PC-9 (cell line): ENCODE measurements around the gene IQCM. TPM values are rescaled to one million over a fixed set of nuclear protein-coding genes. Genes with fewer than 3 reads are reported as not detected.

ENCODE experiments used
- BruUV-seq: library from RNA; stranded (reverse); fragments of 400-500 nt; replicated peaks from 2 replicates; lab custom pipeline; 2021; lab: Mats Ljungman, UMichigan
- CTCF ChIA-PET: fragments of 300-600 bp; sonication (Branson Sonifier 250); formaldehyde crosslinking; loops from one replicate; lab custom pipeline; 2022; ENCODE audit warnings: antibody characterized with exemption; lab: Charles Lee
- POLR2A ChIA-PET: fragments of 300-600 bp; sonication (Branson Sonifier 250); formaldehyde crosslinking; loops from one replicate; lab custom pipeline; 2022; ENCODE audit warnings: antibody characterized with exemption; ENCODE audit not compliant: unreplicated experiment; lab: Charles Lee
- DNase-seq, 2 experiments: peaks; one replicate each; pipeline versions ENCODE4 v3.0.0 to v3.0.0-alpha.2; 2015 to 2022; ENCODE audit warnings: mixed read lengths in 1 of 2
- H2AFZ ChIP-seq: fragments of 200-600 bp; sonication (generic); 2 replicates; pipeline ENCODE4 v1.8.1; 2017; ENCODE audit warnings: antibody characterized with exemption
- H3F3A ChIP-seq: fragments of 200-600 bp; sonication (generic); 2 replicates; pipeline ENCODE4 v1.8.1; 2017; ENCODE audit warnings: antibody characterized with exemption, mild to moderate bottlenecking, low read depth; ENCODE audit not compliant: insufficient read depth
- H3K27ac ChIP-seq: fragments of 200-600 bp; sonication (generic); 2 replicates; pipeline ENCODE4 v1.6.1; 2016; ENCODE audit warnings: mixed run types
- H3K27me3 ChIP-seq: fragments of 200-600 bp; sonication (generic); 2 replicates; pipeline ENCODE4 v1.6.1; 2016; ENCODE audit warnings: low read depth, mixed run types; ENCODE audit not compliant: insufficient read depth
- H3K36me3 ChIP-seq: fragments of 200-600 bp; sonication (generic); 2 replicates; pipeline ENCODE4 v1.6.1; 2016; ENCODE audit warnings: low read depth, mixed run types
- H3K4me1 ChIP-seq: fragments of 200-600 bp; sonication (generic); replicated peaks from 2 replicates; pipeline ENCODE4 v1.6.1; 2016; ENCODE audit warnings: mixed run types; ENCODE audit not compliant: insufficient read depth
- H3K4me2 ChIP-seq: fragments of 200-600 bp; sonication (generic); 2 replicates; pipeline ENCODE4 v1.6.1; 2017; ENCODE audit warnings: mixed run types
- H3K4me3 ChIP-seq: fragments of 200-600 bp; sonication (generic); 2 replicates; pipeline ENCODE4 v1.6.1; 2016; ENCODE audit warnings: mixed run types
- H3K79me2 ChIP-seq: fragments of 200-600 bp; sonication (generic); 2 replicates; pipeline ENCODE4 v1.6.1; 2017; ENCODE audit warnings: low read depth, mixed run types
- H3K9me2 ChIP-seq: fragments of 200-600 bp; sonication (generic); 2 replicates; pipeline ENCODE4 v1.8.1; 2017; ENCODE audit warnings: mild to moderate bottlenecking; ENCODE audit not compliant: insufficient read depth
- H3K9me3 ChIP-seq: fragments of 200-600 bp; sonication (generic); 2 replicates; pipeline ENCODE4 v1.8.1; 2016; ENCODE audit warnings: low read depth; ENCODE audit not compliant: insufficient read depth
- H4K20me1 ChIP-seq: fragments of 200-600 bp; sonication (generic); 2 replicates; pipeline ENCODE4 v1.8.1; 2017; ENCODE audit not compliant: insufficient read depth
- EZH2 ChIP-seq: fragments of 200-600 bp; sonication (generic); IDR thresholded peaks from 2 replicates; pipeline ENCODE4 v1.8.0; 2017; ENCODE audit warnings: antibody characterized with exemption, low read depth
- intact Hi-C: fragments of 100-400 bp; cut with micrococcal nuclease; formaldehyde crosslinking; loops from one replicate; pipeline ENCODE4 v1.10.0; 2022; ENCODE audit not compliant: unreplicated experiment
- total RNA-seq: library from RNA; stranded (reverse); gene quantifications from 2 replicates; pipeline ENCODE4 v1.2.3, GENCODE V29; 2021
- TF ChIP-seq, protein P1 (sequence below): fragments of 200-600 bp; sonication (generic); conservative IDR thresholded peaks from 2 replicates; pipeline ENCODE4 v1.6.1; 2017; ENCODE audit warnings: mixed run types, antibody characterized with exemption, mild to moderate bottlenecking, moderate library complexity

IQCM gene
- total RNA-seq, 1 experiment from 2014 or later: not detected

DNA sequence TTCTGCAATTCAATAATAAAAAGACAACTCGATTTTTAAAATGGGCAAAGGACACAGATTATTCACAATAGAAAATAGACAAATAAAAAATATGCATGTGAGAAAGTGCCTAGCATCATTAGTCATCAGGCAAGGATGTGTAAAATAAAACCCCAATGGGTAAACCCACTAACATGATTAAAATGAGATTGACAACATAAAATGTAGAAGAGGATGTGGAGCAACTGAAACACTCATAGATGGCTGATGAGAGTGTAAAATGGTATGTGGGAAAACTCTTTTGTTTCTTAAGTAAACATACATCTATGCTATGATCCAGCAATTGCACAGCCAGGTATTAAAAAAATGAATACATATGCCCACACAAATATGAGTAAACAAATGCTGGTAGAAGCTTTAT lies 177.6 kb downstream of the IQCM start:
- no TSS peak for BruUV-seq
- no peaks in the 10 kb centered on the region for H3K9me3 ChIP-seq
- no peaks in the 10 kb centered on the region for H3K79me2 ChIP-seq
- H3K27ac ChIP-seq: no peak overlapping the region
- no peak overlapping the region for H2AFZ ChIP-seq
- H3K27me3 ChIP-seq: no peaks in the 10 kb centered on the region
- TF ChIP-seq, protein P1, sequence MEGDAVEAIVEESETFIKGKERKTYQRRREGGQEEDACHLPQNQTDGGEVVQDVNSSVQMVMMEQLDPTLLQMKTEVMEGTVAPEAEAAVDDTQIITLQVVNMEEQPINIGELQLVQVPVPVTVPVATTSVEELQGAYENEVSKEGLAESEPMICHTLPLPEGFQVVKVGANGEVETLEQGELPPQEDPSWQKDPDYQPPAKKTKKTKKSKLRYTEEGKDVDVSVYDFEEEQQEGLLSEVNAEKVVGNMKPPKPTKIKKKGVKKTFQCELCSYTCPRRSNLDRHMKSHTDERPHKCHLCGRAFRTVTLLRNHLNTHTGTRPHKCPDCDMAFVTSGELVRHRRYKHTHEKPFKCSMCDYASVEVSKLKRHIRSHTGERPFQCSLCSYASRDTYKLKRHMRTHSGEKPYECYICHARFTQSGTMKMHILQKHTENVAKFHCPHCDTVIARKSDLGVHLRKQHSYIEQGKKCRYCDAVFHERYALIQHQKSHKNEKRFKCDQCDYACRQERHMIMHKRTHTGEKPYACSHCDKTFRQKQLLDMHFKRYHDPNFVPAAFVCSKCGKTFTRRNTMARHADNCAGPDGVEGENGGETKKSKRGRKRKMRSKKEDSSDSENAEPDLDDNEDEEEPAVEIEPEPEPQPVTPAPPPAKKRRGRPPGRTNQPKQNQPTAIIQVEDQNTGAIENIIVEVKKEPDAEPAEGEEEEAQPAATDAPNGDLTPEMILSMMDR: no peak
- no peak for TF ChIP-seq EZH2
- H3K4me2 ChIP-seq: no peak overlapping the region
- H3K4me1 ChIP-seq: no peaks in the 10 kb centered on the region
- H3K4me3 ChIP-seq: no peak overlapping the region
- ChIA-PET POLR2A (interaction anchor here (0.6 kb wide), 1 partner anchor 616 kb away, joined by 4 read pairs; no protein-coding TSS in a partner anchor), CTCF (no interaction called here)
- intact Hi-C loops: loop anchor here (10.0 kb wide), 1 partner anchor 263 kb away; no protein-coding TSS in a partner anchor
- H3K9me2 ChIP-seq: no peaks in the 10 kb centered on the region
- H3F3A ChIP-seq: no peaks in the 10 kb centered on the region
- DNase-seq: no peak
- H4K20me1 ChIP-seq: no peaks in the 10 kb centered on the region
- no peaks in the 10 kb centered on the region for H3K36me3 ChIP-seq

DNA sequence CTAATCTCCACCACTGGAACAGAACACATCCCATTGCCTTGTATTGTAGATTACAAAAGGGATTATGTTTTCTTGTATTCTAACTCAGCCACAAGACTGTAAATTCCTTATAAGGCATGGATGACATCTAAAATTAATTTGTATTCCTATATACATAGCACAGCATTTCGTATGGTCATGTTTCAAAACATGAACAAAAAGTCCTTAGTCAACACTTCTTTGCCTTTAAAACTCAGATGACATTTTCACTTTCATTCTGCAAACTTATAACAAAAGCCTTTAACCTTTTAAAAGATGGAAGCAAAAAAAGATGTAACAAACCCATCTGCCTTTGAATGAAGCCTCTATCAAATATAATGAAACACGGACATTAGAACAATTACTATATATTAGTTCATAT lies 181.3 kb downstream of the IQCM start:
- Histone ChIP-seq H3K79me2 (no peaks in the 10 kb centered on the region), H3K4me1 (no peaks in the 10 kb centered on the region), H3K27ac (no peak overlapping the region), H3F3A (no peaks in the 10 kb centered on the region), H3K36me3 (no peaks in the 10 kb centered on the region), H3K27me3 (no peaks in the 10 kb centered on the region), H3K4me3 (no peak overlapping the region), H2AFZ (no peak overlapping the region), H3K9me3 (no peaks in the 10 kb centered on the region), H4K20me1 (no peaks in the 10 kb centered on the region), H3K4me2 (no peak overlapping the region), H3K9me2 (no peaks in the 10 kb centered on the region)
- intact Hi-C loops: loop anchor here (10.0 kb wide), 1 partner anchor 260 kb away; no protein-coding TSS in a partner anchor
- POLR2A ChIA-PET: no interaction called here
- no peak for DNase-seq
- no TSS peak for BruUV-seq
- TF ChIP-seq EZH2: no peak
- TF ChIP-seq, protein P1: no peak
- CTCF ChIA-PET: no interaction called here

DNA sequence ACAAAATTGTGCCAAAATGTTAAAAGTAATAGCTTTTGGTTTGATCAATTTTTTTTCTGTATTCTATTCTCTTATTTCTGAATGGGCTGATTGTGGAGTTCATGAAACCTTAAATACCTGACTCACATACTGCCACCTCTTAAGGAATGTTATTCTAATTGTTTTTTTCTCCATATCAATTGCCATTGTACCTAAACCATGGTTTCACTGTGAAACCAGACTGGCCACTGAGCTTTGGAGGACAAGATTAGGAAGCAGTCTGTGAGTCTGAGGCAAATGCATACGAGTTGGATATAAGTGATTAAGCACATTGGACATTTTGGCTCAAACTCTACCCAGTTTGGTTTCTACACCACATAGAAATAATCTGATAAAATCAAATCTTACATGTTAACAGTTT lies 184.0 kb downstream of the IQCM start:
- intact Hi-C loops: loop anchor here (10.0 kb wide), 1 partner anchor 257 kb away; no protein-coding TSS in a partner anchor
- Histone ChIP-seq H3K36me3 (no peaks in the 10 kb centered on the region), H3K4me3 (no peak overlapping the region), H2AFZ (no peak overlapping the region), H3F3A (no peaks in the 10 kb centered on the region), H4K20me1 (no peaks in the 10 kb centered on the region), H3K4me2 (no peak overlapping the region), H3K9me3 (no peaks in the 10 kb centered on the region), H3K4me1 (no peaks in the 10 kb centered on the region), H3K9me2 (no peaks in the 10 kb centered on the region), H3K27me3 (no peaks in the 10 kb centered on the region), H3K27ac (no peak overlapping the region), H3K79me2 (no peaks in the 10 kb centered on the region)
- POLR2A ChIA-PET: no interaction called here
- DNase-seq: no peak
- TF ChIP-seq, protein P1: no peak
- no peak for TF ChIP-seq EZH2
- CTCF ChIA-PET: no interaction called here
- no TSS peak for BruUV-seq
